B cell (primary cell): ENCODE measurements around the gene POLK.

Source experiments
- CTCF ChIP-seq: fragments of 200-600 bp; IDR thresholded peaks from one replicate; pipeline ENCODE4 v1.8.0; 2022; ENCODE audit warnings: antibody characterized with exemption, mild to moderate bottlenecking
- EZH2 ChIP-seq: IDR thresholded peaks from 2 replicates; pipeline ENCODE4 v1.6.1; 2012; ENCODE audit warnings: borderline replicate concordance, low read depth, mild to moderate bottlenecking, moderate library complexity, low read length; ENCODE audit not compliant: insufficient read depth, poor library complexity, severe bottlenecking

DNA sequence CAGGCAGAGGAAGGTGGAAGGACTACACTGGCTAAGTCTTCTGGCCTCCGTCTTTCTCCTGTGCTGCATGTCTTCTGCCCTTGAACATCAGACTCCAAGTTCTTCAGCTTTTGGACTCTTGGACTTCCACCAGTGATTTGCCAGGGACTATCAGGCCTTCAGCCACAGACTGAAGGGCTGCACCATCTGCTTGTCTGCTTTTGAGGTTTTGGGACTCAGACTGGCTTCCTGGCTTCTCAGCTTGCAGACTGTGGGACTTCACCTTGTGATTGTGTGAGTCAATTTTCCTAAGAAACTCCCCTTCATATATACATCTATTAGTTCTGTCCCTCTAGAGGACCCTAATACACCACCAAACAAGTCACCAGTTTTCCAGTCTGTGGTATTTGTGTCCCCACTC, 89.9 kb downstream of the POLK start:
- TF ChIP-seq CTCF (no peak), EZH2 (no peak)
